Activated T-cell treated with anti-CD3 and anti-CD28 coated beads, Interleukin-2, amount 50 U/mL, for 48 hours (primary cell): ENCODE results near the gene RPL28.

ENCODE experiments used
- DNase-seq, 2 experiments: peaks; one replicate each; pipeline ENCODE4 v3.0.0-alpha.2; 2020

The RPL28 gene

DNA sequence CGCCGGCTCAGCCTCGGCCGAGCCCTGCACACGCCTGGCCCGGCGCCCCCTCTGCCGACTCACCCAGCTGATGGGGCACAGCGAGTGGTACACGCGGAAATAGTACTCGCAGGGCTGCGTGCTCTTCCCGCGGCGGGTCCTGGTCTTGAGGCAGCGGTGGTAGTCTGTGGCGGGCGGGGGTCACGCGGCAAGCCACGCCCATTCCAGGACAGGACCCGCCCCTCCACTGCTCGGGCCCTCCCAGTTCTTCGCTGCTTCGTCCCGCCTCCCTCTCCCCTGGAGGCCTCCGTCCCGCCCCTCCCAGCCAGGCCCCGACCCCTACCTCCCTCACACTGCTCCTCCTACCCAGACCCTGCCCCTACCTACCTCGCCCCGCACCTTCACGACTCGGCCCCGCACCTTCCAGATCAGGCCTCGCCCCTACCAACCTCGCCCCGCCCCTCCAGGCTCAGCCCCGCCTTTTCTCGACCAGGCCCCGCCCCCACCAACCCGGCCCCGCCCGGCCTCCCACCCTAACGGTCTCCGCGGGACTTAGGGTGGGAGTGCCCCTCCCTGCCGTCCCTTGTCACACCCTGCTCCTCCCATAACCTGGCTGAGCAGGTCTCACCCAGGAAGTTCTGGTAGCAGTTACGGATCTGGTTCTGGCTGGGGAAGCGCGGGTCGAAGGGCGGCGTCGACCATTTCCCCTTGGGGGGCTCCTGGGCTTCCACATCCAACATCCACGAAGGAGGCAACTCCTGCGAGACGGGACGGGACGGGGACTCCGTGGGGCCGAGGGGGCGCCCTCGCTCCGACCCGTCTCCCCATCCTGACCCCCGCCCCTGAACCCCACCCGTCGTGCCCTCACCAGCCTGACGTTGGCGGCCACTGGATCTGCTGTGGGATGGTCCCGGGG, 31.7 kb upstream of the RPL28 start:
- DNase-seq: peak; percentile 61 to 72

- no peak for DNase-seq
These were observed 31.0 kb upstream of the RPL28 start, which contains the start of gene COX6B2 for GRCh38 chr19:55354698-55355212. Gene COX6B2, minus strand, starts transcription at chr19:55354719. Its CDS starts 198 bp downstream, at chr19:55354521.

DNA sequence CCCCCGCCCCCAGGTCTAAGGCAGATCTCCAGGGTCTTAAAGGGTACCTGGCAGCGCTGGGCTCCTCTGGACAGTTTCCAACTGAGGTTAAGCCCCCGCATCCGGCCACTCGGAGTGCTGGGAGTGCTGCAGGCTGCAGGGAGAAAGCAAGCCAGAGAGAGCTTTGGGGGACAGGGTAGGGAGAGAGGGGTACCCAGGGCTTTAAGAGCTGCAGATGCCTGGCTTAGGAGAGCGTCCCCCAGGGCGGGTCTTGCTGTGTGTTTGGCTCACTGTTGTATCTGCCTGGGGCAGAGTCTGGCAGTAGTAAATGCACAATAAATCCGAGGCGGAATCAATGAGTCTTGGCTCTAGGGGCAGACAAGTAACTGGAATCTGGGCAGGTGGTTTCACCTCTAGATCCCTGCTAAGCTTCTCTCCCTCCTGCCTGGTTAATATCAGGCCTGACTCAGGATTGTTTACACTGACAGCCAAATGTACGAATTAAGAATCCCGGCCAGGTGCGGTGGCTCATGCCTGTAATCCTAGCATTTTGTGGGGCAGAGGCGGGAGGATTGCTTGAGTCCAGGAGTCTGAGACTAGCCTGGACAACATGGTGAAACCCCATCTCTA, 30.4 kb upstream of the RPL28 start:
- no peak for DNase-seq

DNA sequence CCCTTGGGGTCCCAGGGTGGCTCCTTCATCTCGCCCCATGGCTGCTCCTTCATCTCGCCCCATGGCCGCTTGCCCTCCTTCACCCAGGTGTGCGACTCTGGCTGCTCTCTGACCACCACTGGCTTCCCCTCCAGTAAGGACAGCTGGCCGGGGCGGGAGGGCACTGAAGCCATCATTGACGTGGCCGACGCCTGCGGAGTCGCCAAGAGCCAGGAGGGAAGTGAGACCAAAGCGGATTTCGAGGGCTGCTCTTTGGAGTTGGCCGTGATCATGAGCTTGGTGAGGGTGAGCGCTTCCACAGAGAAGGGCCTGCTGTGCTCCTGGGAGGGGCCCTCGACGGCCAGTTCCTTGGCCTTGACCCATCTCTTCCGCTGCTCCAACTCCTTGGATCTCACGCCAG, 27.2 kb upstream of the RPL28 start:
- no peak for DNase-seq

- DNase-seq: no peak
These were observed 26.5 kb upstream of the RPL28 start for GRCh38 chr19:55358943-55359908.

DNA sequence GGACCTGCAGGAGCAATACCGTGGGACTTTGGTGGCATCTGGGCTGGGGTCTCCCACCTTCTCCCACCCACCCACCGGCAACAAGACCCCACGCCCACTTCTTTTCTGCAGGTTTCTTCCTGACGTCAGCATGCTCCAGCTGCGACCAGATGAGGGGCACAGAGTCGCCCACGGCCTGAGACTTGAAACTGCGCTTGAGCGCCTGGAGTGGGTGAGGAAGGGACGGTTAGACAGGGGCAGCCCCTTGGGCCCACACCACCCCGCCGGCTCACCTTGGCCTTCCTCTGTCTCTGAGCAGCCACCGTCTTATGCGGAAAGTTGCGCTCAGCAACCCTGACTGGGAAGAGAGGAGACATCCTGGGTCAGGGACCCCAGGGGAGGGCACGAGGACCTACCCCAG, 24.8 kb upstream of the RPL28 start:
- DNase-seq: no peak

DNA sequence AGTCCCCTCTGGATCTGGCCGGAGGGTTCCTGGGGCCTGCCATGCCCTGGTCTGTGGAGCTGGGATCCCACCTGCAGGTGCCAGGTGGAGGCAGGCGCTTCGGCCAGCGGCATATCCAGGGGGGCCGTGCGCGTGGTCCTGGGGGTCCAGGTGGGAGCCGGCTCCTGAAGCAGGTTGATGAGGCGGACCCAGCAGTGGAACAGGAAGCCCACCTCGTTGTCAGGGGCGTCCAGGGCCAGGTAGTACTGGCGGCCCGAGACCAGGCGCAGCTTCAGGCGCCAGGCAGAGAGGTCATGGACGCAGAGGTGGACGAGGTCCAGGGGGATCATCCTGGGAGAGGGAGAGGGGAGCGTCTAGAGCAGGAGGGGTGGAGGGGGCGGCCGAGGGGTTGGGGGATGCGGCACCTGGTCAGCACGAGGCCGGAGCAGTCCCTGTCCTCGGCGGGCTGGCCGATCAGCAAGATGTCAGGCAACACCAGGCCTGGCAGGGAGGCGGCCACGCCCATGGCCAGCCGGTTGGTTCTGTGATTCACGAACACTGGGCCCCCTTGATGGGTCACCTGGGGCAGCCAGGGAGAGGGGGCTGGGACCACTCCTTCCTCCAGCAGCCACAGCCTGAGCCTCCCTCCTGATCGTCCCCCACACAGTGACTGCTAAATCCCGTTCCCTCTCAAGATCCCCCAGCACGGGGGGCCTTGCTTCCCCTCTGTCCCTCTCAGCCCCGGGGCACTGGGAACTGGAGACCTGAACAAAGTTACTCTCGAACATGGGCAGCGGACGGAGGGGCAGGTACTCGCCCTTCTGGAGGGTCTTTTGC, 23.4 kb upstream of the RPL28 start:
- no peak for DNase-seq

DNA sequence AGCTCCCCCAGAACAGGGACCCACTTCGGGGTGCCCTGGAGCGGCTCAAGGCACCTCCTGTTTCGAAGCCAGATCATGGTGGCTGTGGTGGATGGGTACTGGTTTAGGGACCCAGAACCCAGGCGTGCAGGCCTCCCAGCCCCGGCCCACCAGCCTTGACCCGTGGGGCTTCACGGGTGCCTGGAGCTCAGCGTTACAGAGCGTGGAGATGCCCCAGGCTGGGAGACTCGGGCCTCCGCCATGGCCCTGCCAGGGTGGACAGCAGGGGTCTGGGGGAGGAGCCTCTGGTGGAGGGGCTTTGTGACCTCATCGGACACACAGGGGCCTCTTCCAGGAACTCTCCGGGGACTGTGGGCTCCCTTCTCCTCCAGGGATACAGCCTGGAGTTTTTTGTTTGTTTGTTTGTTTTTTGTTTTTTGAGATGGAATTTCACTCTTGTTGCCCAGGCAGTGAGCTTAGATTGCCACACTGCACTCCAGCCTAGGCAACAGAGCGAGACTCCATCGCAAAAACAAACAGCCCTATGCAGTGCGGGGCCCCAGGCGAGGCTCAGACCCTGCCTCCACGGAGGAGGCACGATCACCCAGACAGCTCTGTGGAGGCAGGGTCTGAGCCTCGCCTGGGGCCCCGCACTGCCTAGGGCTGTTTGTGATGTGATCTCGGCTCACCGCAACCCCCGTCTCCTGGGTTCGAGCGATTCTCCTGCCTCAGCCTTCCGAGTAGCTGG, 22.6 kb upstream of the RPL28 start, which contains the start of gene GARIN5B:
TSS of gene GARIN5B (minus strand) at position 271 of the 727 bp plus-strand sequence. CDS start at position 77, 194 bp downstream.
- DNase-seq: no peak

DNA sequence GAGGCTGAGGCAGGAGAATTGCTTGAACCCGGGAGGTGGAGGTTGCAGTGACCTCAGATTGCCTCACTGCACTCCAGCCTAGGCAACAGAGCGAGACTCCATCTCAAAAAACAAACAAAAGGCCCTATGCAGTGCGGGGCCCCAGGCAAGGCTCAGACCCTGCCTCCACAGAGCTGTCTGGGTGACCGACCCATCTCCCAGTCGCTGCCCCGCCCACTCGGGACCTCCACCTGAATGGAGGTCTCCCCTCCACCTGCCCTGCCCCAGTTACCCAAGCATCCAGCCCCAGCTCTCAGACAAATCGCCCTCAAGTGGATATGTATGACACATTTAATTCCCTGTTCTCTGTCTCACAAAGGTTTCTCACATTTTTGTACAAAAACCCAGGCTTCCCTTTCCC, 20.5 kb upstream of the RPL28 start:
- DNase-seq: no peak

GRCh38 chr19:55365964-55366363, 19.8 kb upstream of the RPL28 start:
- no peak for DNase-seq

- no peak for DNase-seq
These were observed 18.9 kb upstream of the RPL28 start for GRCh38 chr19:55366790-55367189.

DNA sequence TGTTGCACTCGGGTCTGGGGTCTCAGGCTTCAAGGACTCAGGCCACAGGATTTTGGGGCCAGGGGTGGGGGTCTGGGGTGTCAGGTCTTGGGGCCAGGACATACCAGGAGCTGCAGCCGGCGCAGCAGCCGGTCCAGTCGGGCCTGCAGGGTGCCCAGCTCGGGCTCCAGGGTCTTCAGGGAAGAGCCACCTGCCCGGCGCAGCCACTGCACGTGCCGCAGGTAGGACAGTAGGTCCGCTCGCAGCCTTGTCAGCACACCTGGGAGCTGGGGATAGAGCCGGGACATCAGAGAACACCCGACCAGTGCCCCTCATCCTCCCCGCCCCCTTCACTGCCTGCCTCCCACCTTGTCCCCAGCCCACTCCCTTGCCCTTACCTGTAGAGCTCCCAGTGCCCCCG, 17.6 kb upstream of the RPL28 start:
- DNase-seq: no peak

GRCh38 chr19:55368701-55369563, 16.8 kb upstream of the RPL28 start:
- peak in 1 of 2 experiments; percentile 55 for DNase-seq

DNA sequence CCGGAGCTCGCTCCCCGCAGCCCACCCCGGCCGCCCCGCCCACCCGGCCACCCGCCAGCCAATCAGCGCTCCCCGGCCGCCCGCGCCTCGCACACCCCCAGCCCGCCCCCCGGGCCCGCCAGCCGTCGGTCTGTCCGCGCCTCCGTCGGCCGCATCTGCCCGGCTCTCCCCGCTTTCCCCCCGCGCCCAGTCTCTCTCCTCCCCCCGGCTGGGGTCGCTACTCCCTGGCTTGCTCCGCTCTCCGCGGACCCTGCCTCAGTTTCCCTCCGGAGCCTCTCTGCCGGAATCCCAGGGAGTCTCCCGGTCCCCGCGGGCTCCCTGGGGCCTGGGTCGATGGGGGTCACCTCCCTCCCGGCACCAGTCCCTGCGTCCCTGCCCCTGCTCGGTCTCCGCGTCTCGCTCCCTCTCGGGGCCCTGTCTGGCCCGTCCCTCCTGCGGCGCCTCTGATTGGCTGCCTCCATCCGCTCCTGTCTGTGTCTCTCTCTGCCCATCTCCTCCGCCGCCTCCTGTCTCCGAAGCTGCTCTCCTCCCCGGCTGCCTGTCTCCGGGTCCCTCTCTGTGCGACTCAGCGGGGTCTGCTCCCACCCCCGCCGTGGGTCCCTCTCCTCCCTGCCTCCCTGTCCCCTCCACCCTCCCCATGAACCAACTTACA, 16.0 kb upstream of the RPL28 start:
- DNase-seq: peak; percentile 54 to 64

DNA sequence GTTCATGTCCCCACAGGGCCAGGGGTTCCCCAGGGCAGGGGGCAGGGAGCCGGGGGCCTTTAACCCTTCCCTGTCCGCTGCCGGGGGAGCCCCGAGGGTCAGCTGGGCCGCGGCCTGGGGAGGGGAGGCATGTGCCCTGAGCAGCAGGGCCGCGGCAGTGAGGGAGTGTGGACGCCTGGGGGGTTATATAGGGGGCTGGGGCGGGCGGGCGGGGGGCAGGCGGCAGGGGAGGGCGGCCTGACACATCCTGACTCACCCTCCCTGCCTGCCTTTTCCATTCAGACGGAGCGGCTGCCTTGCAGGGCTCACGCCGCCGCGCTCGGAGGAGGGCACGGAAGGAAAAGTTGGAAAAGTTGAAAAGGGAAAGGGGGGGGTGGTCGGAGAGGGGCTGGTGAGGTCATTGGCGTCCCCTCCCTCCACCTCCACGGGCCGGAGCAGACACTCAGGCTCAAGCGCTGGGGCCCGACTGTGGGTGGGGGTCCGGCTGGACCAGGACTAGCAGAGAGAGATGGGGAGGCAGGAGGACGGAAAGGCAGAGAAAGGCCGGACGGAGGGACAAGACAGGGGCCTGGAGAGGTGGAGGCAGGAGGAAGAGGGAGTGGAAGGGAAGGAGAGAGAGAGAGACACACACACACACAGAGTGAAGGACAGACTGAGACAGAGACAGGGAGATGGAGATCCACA, 15.3 kb upstream of the RPL28 start, which contains the start of gene IL11:
TSS of gene IL11 (minus strand) at position 159 of the 684 bp plus-strand sequence. CDS start at position 6, 153 bp downstream.
- no peak for DNase-seq

- peak in 1 of 2 experiments; percentile 54 for DNase-seq
These were observed 13.2 kb upstream of the RPL28 start for GRCh38 chr19:55372316-55373081.

DNA sequence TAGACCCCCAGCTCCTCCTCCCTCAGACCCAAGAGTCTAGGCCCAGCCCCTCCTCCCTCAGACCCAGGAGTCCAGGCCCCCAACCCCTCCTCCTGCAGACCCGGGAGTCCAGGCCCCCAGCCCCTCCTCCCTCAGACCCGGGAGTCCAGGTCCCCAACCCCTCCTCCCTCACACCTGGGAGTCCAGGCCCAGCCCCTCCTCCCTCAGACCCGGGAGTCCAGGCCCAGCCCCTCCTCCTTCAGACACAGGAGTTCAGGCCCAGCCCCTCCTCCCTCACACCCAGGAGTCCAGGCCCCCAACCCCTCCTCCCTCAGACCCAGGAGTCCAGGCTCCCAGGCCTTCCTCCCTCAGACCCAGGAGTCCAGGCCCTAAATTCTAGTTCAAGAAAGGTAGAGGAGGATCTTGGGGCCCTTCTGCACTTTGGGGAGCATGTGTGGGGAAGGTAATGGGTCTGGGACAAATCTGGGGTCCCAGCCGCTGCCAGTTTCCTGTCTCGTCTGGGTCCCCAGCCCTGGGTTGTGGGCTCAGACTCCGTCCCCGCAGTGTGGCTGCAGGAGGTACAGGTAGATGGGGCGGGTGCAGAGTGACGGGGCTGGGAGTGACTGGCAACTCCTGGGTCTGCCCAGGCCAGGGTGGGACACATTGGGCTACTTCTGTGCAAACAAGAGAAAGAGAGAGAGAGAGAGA, 12.3 kb upstream of the RPL28 start:
- no peak for DNase-seq
